Skeletal muscle tissue (tissue), 4 donors: Measurements from ENCODE around the gene RAB40B. TPM values are rescaled to one million over a fixed set of nuclear protein-coding genes. Genes with fewer than 3 reads are reported as not detected.
"Not testable (repeated sequence)": the region's sequence is repeated elsewhere in the genome, so short reads cannot be mapped to it uniquely, and the experiment has no call there.

Experiments used
- H3K27ac ChIP-seq: one replicate; pipeline ENCODE4 v1.7.0; 2013; ENCODE audit warnings: mild to moderate bottlenecking, low read depth, low read length, inconsistent platforms
- H3K27me3 ChIP-seq, 3 donors: one replicate each; pipeline ENCODE4 v1.7.0; 2013; ENCODE audit warnings: low read length in 3 of 3; ENCODE audit not compliant: control insufficient read depth in 3 of 3, insufficient read depth in 3 of 3
- H3K36me3 ChIP-seq, 3 donors: one replicate each; pipeline ENCODE4 v1.7.0; 2013; ENCODE audit warnings: low read length in 3 of 3; ENCODE audit not compliant: control insufficient read depth in 3 of 3, insufficient read depth in 3 of 3
- H3K4me1 ChIP-seq, 3 donors: one replicate each; pipeline ENCODE4 v1.7.0; 2013; ENCODE audit warnings: low read length in 3 of 3, mild to moderate bottlenecking in 3 of 3; ENCODE audit not compliant: control insufficient read depth in 3 of 3, insufficient read depth in 3 of 3
- H3K4me3 ChIP-seq, 3 donors: one replicate each; pipeline ENCODE4 v1.7.0; 2013; ENCODE audit warnings: low read length in 3 of 3
- H3K9ac ChIP-seq, 3 donors: one replicate each; pipeline ENCODE4 v1.7.0; 2013; ENCODE audit warnings: low read length in 3 of 3, mild to moderate bottlenecking in 3 of 3, moderate library complexity in 2 of 3, low read depth in 1 of 3
- H3K9me3 ChIP-seq, 3 donors: one replicate each; pipeline ENCODE4 v1.7.0; 2013; ENCODE audit warnings: low read length in 3 of 3; ENCODE audit not compliant: control insufficient read depth in 3 of 3
- total RNA-seq: library from RNA; depleted of rRNA; stranded (reverse); fragments of >200 nt; gene quantifications from one replicate; pipeline ENCODE4 v1.2.3, GENCODE V29; 2014
- donor health status: Osteomylitis.

Gene RAB40B
- total RNA-seq, 1 donor from 2014 or later = 12.0 TPM

DNA sequence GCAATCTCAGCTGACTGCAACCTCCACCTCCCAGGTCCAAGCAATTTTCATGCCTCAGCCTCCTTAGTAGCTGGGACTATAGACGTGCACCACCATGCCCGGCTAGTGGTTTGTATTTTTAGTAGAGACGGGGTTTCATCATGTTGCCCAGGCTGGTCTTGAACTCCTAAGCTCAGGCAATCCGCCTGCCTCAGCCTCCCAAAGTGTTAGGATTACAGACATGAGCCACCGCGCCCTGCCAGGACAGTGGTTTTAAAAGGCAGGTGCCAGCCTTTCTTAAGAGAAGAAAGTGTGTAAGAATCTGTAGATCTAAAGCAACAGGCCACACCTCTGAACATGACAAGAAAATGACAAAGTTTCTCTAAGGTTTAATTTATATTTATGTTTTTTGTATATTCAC, 43.9 kb downstream of the RAB40B start:
- not testable (repeated sequence) for H3K4me1 ChIP-seq, H3K9ac ChIP-seq, H3K9me3 ChIP-seq, H3K27ac ChIP-seq, H3K27me3 ChIP-seq, H3K4me3 ChIP-seq
- peaks cover 7 to 24% (median 22%) of the 10 kb centered on the region in 3 donors for H3K36me3 ChIP-seq

DNA sequence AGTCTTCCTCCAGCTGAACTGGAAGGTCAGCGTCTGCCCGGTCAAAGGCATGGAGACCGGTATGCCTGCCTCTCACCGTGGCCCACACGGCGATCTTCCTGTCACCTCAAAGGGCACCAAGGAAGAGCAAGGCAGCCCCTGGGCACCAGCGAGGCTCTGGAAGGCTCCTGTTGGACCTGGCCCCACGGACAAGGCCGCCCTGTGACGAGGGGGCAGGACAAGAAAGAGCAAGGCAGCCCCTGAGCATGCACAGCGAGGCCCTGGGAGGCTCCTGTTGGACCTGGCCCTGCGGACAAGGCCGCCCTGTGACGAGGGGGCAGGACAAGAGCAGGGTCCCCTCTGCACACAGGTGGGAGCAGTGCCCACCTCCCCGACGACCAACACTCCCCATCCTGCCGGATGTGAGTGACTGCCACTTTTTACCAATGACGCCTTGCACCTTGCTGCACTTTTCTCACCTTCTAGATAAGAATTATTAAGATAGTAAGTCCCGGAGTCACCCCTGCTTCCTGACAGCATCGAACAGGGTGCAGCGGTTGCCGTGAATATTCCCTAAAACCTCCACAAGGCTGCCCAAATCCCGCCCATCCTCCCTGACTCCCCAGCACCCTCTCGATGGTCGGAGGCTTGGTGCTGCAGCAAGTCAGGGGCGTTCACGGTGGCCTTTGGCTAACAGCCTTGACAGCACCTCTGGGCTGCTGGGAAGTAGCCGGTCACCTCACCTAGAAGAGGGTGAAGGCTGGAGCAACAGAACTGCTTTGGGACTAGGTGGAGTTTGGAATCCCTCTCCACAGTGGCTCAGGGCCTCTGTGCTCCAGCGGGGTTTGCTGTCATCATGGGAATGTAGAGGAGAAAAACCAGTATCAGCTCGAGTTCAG, 44.6 kb downstream of the RAB40B start:
- Histone ChIP-seq H3K4me3 (no peak overlapping the region), H3K27ac (no peak overlapping the region), H3K9ac (peak overlapping the region in 1 of 3 donors; percentile 25)

DNA sequence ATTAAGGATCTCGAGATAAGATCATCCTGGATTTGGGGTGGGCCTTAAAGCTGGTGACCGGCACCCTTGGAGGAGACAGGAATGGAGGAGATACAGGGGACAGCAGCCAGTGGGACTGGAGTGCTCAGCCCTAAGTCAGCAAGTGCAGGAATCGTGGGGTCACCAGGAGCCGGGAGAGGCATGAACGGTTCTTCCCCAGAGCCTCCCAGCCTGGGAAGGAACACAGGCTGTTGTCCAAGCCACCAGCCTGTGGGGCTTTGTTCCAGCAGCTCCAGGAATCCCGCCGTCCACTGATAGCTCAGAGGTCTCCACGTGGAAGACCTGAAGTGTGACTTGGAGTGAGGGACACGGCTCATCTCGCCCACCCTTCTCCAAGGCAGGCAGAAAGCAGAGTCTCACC, 47.8 kb downstream of the RAB40B start:
- no peaks in the 10 kb centered on the region for H3K36me3 ChIP-seq
- H3K27me3 ChIP-seq = no peaks in the 10 kb centered on the region
- H3K9ac ChIP-seq = no peak overlapping the region
- no peaks in the 10 kb centered on the region for H3K9me3 ChIP-seq
- H3K4me3 ChIP-seq = no peak overlapping the region
- peaks cover 13 to 19% (median 17%) of the 10 kb centered on the region in 3 donors for H3K4me1 ChIP-seq
- no peak overlapping the region for H3K27ac ChIP-seq

More for the DNA sequence above, 44.6 kb downstream of the RAB40B start:
- Histone ChIP-seq H3K4me1 (peaks cover 2 to 7% (median 3%) of the 10 kb centered on the region in 3 donors), H3K36me3 (peaks cover 7 to 18% (median 16%) of the 10 kb centered on the region in 3 donors), H3K9me3 (no peaks in the 10 kb centered on the region), H3K27me3 (no peaks in the 10 kb centered on the region)

DNA sequence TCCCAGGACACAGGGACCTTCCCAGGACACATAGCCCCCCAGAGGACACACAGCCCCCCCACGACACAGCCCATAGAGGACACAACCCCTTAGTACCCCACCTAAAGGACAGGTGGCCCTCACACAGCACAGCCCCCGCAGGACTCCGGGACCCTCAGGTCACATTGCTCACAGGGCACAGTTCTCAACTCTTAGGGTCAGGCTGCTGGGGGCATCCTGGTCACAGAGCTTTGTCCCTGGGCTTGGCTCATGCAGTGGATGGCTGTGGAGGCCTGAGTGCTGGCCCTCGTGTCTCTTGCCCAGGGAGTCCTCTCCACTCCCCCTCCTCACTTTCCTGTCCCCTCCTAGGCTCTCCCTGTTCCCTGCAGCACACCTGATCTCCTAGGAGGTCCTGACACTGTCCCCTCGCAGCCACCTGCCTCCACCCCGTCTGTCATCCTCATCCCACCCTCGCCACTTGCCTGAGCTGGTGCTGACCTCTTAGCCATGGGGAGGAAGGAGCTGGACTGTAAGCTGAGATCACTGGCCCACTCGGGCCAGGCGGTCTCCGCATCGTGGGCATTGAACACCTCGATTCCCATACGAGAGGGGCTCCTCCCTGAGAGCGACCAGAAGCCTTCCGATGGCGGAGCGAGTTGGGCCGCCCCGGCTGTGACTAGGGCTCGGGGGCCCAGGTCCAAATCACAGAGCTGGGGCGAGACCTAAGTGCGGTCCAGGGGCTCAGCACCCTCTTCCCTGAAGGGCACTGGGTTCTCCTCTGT, 48.8 kb downstream of the RAB40B start:
- H3K27ac ChIP-seq = no peak overlapping the region
- H3K4me3 ChIP-seq = no peak overlapping the region
- peak overlapping the region in 2 of 3 donors; percentile 3 to 79 for H3K9ac ChIP-seq
- no peaks in the 10 kb centered on the region for H3K27me3 ChIP-seq
- H3K9me3 ChIP-seq = no peaks in the 10 kb centered on the region
- peaks cover 16 to 24% (median 17%) of the 10 kb centered on the region in 3 donors for H3K4me1 ChIP-seq
- H3K36me3 ChIP-seq = no peaks in the 10 kb centered on the region

DNA sequence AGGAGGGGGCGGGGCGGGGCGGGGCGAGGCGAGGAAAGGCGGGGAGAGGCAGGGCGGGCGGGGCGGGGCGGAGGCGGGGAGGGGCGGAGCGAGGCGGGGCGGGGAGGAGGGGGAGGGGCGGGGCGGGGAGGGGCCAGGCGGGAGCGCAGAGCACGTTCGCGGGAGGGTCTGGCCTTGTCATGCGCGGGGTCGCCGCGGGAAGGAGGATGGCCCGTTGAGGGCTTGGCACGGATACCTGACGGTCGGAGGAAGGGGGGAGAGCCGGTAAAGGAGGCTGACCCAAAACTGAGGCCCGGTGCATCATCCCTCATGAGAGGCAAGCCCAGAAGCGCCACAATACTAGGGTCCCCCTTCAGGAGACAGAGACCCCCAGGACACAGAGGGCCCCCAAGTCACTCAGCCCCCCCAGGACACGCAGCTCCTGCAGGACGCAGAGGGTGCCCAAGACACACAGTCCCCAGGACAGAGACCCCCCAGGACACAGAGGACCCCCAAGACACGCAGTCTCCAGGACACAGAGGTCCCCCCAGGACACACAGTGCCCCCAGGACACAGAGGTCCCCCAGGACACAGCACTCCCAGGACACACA, 49.7 kb downstream of the RAB40B start:
- Histone ChIP-seq H3K9me3 (no peaks in the 10 kb centered on the region), H3K4me1 (peaks cover 16 to 24% (median 17%) of the 10 kb centered on the region in 3 donors), H3K27me3 (no peaks in the 10 kb centered on the region), H3K4me3 (peak overlapping the region; percentile 66 to 77 (median 76)), H3K9ac (peak overlapping the region; percentile 43 to 79 (median 64)), H3K27ac (peak overlapping the region; percentile 64), H3K36me3 (peaks cover 2 to 8% (median 7%) of the 10 kb centered on the region in 3 donors)

DNA sequence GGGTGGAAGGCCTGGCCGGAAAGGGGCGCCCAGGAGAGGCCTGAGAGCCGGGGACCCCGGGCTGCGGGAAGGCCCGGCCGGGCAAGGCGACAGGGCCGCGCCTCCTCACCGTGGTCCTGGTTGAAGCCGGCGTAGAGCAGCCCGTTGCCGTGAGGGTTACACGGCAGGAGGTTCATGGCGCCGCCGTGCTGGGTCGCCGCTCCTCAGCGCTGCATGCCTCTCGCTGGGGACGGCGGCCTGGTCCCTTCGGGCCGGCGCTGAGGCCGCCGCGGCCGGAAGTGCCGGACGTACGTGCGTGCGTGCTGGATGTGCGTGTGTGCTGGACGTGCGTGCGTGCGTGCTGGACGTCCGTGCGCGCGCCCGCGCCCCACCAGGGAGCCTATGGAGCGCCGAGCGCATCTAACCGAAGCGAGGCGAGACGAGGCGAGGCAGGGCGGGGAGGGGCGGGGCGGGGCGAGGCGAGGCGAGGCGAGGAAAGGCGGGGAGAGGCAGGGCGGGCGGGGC, 50.3 kb downstream of the RAB40B start, which contains the start of gene WDR45B:
WDR45B (minus strand) TSS at position 280 of the 504 bp plus-strand sequence; CDS start at position 176, 104 bp downstream.
- H3K4me1 ChIP-seq = peaks cover 16 to 24% (median 17%) of the 10 kb centered on the region in 3 donors
- H3K27ac ChIP-seq = peak within 1 kb of the TSS; percentile 93
- H3K4me3 ChIP-seq = peak within 1 kb of the TSS; percentile 85 to 95 (median 91)
- no peaks in the 10 kb centered on the region for H3K27me3 ChIP-seq
- H3K36me3 ChIP-seq = peaks cover 2 to 12% (median 12%) of the 10 kb centered on the region in 3 donors
- H3K9me3 ChIP-seq = no peaks in the 10 kb centered on the region
- H3K9ac ChIP-seq = peak within 1 kb of the TSS; percentile 88 to 95 (median 94)

DNA sequence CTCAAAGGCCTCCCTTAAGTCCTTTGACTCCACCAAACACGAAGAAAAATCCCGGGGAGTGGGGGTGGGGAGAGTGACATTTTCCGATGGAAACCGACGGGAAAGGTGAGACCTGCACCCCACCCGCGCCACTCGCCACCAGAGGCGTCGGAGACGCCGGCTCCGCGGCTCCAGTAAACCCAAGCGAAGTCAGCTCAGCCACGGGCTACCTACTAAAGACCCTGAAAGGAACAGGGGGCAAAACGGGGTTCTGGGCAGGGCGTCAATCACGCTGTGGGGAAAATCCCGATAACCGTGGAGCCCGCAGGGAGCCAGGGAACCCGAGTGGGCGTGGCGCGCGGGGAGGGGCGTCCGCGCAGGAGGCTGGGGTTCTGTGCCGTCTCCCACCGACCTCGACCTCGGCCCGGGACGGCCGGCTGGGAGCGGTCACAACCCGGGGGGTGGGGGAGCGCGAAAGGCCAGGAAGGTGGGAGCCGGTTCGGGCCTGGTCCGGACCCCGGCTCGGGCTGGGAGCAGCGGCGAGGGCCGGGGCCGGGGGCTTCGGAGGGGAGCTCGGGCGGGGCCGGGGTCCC, 50.8 kb downstream of the RAB40B start:
- H3K27ac ChIP-seq = peak overlapping the region; percentile 93
- peak overlapping the region; percentile 85 to 95 (median 91) for H3K4me3 ChIP-seq
- no peaks in the 10 kb centered on the region for H3K9me3 ChIP-seq
- H3K27me3 ChIP-seq = no peaks in the 10 kb centered on the region
- peak overlapping the region; percentile 88 to 95 (median 94) for H3K9ac ChIP-seq
- H3K4me1 ChIP-seq = peaks cover 16 to 24% (median 17%) of the 10 kb centered on the region in 3 donors
- peaks cover 5 to 16% (median 15%) of the 10 kb centered on the region in 3 donors for H3K36me3 ChIP-seq

DNA sequence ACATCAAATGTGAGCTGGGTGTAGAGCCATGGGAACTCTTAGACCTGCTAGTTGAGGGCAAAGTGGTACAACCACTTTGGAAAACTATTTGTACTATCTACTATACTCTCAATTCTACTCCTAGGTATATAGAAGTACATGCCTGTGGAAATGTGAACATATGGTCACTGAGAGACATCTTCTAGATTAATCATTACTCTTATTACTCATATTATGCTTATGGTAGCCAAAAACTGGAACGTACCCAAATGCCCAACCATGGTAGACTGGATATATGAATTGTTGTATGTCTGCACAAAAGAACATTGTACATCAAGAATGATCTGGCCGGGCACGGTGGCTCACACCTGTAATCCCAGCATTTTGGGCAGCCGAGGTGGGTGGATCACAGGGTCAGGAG, 53.0 kb downstream of the RAB40B start:
- Histone ChIP-seq H3K9me3 (no peaks in the 10 kb centered on the region), H3K27ac (no peak overlapping the region), H3K27me3 (no peaks in the 10 kb centered on the region), H3K4me3 (no peak overlapping the region), H3K36me3 (peaks cover 12 to 30% (median 25%) of the 10 kb centered on the region in 3 donors), H3K9ac (no peak overlapping the region), H3K4me1 (peaks cover 16 to 24% (median 19%) of the 10 kb centered on the region in 3 donors)

DNA sequence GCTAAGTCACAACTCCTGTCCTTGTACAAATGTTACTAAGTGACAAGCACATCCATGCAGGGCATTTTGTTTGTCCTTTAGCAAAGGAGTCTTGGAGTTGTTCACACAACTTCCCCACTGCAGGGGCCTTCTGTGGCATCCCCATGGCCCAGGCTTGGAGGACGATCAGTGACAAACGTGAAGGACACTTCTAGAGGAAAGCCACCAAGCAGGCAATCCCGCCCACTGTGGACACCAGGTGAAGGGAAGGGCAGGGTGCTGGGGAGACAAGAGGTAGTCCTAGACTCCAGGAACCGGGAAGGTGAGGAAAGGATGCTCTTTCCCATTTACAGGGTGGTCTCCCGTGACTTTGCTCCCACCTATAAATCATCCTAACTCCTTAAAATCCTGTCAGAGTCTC, 54.4 kb downstream of the RAB40B start:
- Histone ChIP-seq H3K9me3 (no peaks in the 10 kb centered on the region), H3K4me3 (no peak overlapping the region), H3K4me1 (peaks cover 16 to 33% (median 19%) of the 10 kb centered on the region in 3 donors), H3K36me3 (peaks cover 13 to 35% (median 25%) of the 10 kb centered on the region in 3 donors), H3K9ac (no peak overlapping the region), H3K27ac (no peak overlapping the region), H3K27me3 (no peaks in the 10 kb centered on the region)
